Measurements from ENCODE around the gene GHRL.

DNA sequence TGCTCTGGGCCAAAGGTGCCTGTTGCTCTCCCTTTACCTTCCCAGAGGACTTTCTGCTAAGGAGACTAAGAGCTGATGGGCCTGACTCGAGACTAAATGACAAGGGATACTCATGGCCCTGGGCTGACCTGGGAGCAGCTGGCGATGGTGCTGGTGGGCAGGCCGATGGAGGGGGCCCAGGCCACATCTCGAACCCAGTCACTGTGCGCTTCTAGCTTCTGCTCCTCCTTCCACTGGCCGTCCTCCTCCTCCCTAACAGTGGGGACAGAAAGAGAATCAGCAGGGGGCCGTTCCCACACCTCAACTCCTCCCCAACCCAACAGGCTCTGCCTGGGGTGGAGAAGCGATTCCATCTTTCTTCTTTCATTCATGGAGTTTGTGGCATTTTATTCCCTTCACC is 12.2 kb upstream of the GHRL start:
- TF ChIP-seq, protein P1, sequence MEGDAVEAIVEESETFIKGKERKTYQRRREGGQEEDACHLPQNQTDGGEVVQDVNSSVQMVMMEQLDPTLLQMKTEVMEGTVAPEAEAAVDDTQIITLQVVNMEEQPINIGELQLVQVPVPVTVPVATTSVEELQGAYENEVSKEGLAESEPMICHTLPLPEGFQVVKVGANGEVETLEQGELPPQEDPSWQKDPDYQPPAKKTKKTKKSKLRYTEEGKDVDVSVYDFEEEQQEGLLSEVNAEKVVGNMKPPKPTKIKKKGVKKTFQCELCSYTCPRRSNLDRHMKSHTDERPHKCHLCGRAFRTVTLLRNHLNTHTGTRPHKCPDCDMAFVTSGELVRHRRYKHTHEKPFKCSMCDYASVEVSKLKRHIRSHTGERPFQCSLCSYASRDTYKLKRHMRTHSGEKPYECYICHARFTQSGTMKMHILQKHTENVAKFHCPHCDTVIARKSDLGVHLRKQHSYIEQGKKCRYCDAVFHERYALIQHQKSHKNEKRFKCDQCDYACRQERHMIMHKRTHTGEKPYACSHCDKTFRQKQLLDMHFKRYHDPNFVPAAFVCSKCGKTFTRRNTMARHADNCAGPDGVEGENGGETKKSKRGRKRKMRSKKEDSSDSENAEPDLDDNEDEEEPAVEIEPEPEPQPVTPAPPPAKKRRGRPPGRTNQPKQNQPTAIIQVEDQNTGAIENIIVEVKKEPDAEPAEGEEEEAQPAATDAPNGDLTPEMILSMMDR (conservative IDR thresholded peaks at IDR 0.05; ENCODE audit: low read depth, low read length), result no peak
- TF ChIP-seq FOS (IDR thresholded peaks at IDR 0.05; ENCODE audit: low read depth, low read length) (no peak), POLR2A (IDR thresholded peaks at IDR 0.05; ENCODE audit: low read depth, low read length) (no peak), SMC3 (IDR thresholded peaks at IDR 0.05; ENCODE audit: low read depth, low read length) (no peak), CEBPB (IDR thresholded peaks at IDR 0.05; ENCODE audit: low read depth, low read length) (no peak), MAZ (IDR thresholded peaks at IDR 0.05; ENCODE audit: borderline replicate concordance, low read depth, low read length) (no peak)

All from IMR-90 (cell line).